ES-I3 (cell line): Measurements from ENCODE around the gene RPS6KA4.
"Not testable (repeated sequence)": the region's sequence is repeated elsewhere in the genome, so short reads cannot be mapped to it uniquely, and the experiment has no call there.

ENCODE experiments used
- H3K36me3 ChIP-seq: 2 replicates; pipeline ENCODE4 v1.6.1; 2013; ENCODE audit warnings: mild to moderate bottlenecking, low read length, control low read depth, moderate library complexity; ENCODE audit not compliant: insufficient read depth
- H3K4me1 ChIP-seq: 2 replicates; pipeline ENCODE4 v1.6.1; 2013; ENCODE audit warnings: mild to moderate bottlenecking, control low read depth, low read length; ENCODE audit not compliant: insufficient read depth
- H3K9ac ChIP-seq: 2 replicates; pipeline ENCODE4 v1.6.1; 2013; ENCODE audit warnings: low read depth, mild to moderate bottlenecking, low read length, moderate library complexity
- H3K9me3 ChIP-seq: 2 replicates; pipeline ENCODE4 v1.6.1; 2013; ENCODE audit warnings: mild to moderate bottlenecking, low read length, moderate library complexity; ENCODE audit not compliant: control insufficient read depth, insufficient read depth

RPS6KA4 gene

GRCh38 chr11:64321026-64321425, 37.9 kb upstream of the RPS6KA4 start:
- peaks cover 13% of the 10 kb centered on the region; the same call in 1 of the 2 replicates for H3K4me1 ChIP-seq
- H3K9me3 ChIP-seq = no peaks in the 10 kb centered on the region
- peaks cover 4% of the 10 kb centered on the region; the same call in 1 of the 2 replicates for H3K36me3 ChIP-seq
- no peak overlapping the region for H3K9ac ChIP-seq

- peaks cover 4% of the 10 kb centered on the region; the same call in 1 of the 2 replicates for H3K36me3 ChIP-seq
- peaks cover 13% of the 10 kb centered on the region; the same call in 1 of the 2 replicates for H3K4me1 ChIP-seq
- H3K9ac ChIP-seq = no peak overlapping the region
- no peaks in the 10 kb centered on the region for H3K9me3 ChIP-seq
These were observed 37.4 kb upstream of the RPS6KA4 start for GRCh38 chr11:64321533-64321932.

- Histone ChIP-seq H3K9ac (no peak overlapping the region), H3K36me3 (peaks cover 4% of the 10 kb centered on the region; the same call in 1 of the 2 replicates), H3K9me3 (no peaks in the 10 kb centered on the region), H3K4me1 (peaks cover 13% of the 10 kb centered on the region; the same call in 1 of the 2 replicates)
These were observed 36.1 kb upstream of the RPS6KA4 start for GRCh38 chr11:64322925-64323260.

GRCh38 chr11:64323373-64323772, 35.6 kb upstream of the RPS6KA4 start:
- H3K36me3 ChIP-seq = peaks cover 4% of the 10 kb centered on the region; the same call in 1 of the 2 replicates
- no peaks in the 10 kb centered on the region for H3K9me3 ChIP-seq
- no peak overlapping the region for H3K9ac ChIP-seq
- H3K4me1 ChIP-seq = peaks cover 13% of the 10 kb centered on the region; the same call in 1 of the 2 replicates

- H3K9me3 ChIP-seq, H3K9ac ChIP-seq: not testable (repeated sequence)
These were observed 35.0 kb upstream of the RPS6KA4 start for GRCh38 chr11:64323984-64324383.

GRCh38 chr11:64324692-64325469, 34.1 kb upstream of the RPS6KA4 start:
- peaks cover 4% of the 10 kb centered on the region; the same call in 1 of the 2 replicates for H3K36me3 ChIP-seq
- H3K9me3 ChIP-seq = no peaks in the 10 kb centered on the region
- H3K9ac ChIP-seq = no peak overlapping the region
- H3K4me1 ChIP-seq = peaks cover 13% of the 10 kb centered on the region; the same call in 1 of the 2 replicates

More at GRCh38 chr11:64323984-64324383, 35.0 kb upstream of the RPS6KA4 start:
- H3K4me1 ChIP-seq = peaks cover 13% of the 10 kb centered on the region; the same call in 1 of the 2 replicates
- H3K36me3 ChIP-seq = not testable (repeated sequence)

- peaks cover 1% of the 10 kb centered on the region; the same call in 1 of the 2 replicates for H3K36me3 ChIP-seq
- H3K4me1 ChIP-seq = peaks cover 26% of the 10 kb centered on the region
- no peaks in the 10 kb centered on the region for H3K9me3 ChIP-seq
- no peak overlapping the region for H3K9ac ChIP-seq
These were observed 31.6 kb upstream of the RPS6KA4 start for GRCh38 chr11:64327375-64327774.

- Histone ChIP-seq H3K9ac (no peak overlapping the region), H3K9me3 (no peaks in the 10 kb centered on the region), H3K4me1 (peaks cover 21% of the 10 kb centered on the region), H3K36me3 (no peaks in the 10 kb centered on the region)
These were observed 31.0 kb upstream of the RPS6KA4 start for GRCh38 chr11:64327993-64328392.

- Histone ChIP-seq H3K9me3 (no peaks in the 10 kb centered on the region), H3K36me3 (no peaks in the 10 kb centered on the region), H3K9ac (no peak overlapping the region), H3K4me1 (peaks cover 14% of the 10 kb centered on the region)
These were observed 28.1 kb upstream of the RPS6KA4 start for GRCh38 chr11:64330888-64331287.

- no peak overlapping the region for H3K9ac ChIP-seq
- H3K9me3 ChIP-seq = no peaks in the 10 kb centered on the region
- H3K36me3 ChIP-seq = no peaks in the 10 kb centered on the region
- peaks cover 14% of the 10 kb centered on the region for H3K4me1 ChIP-seq
These were observed 27.2 kb upstream of the RPS6KA4 start for GRCh38 chr11:64331569-64332371.

GRCh38 chr11:64333556-64333955, 25.4 kb upstream of the RPS6KA4 start:
- no peaks in the 10 kb centered on the region for H3K9me3 ChIP-seq
- peaks cover 14% of the 10 kb centered on the region for H3K4me1 ChIP-seq
- H3K36me3 ChIP-seq = no peaks in the 10 kb centered on the region
- no peak overlapping the region for H3K9ac ChIP-seq

- peaks cover 14% of the 10 kb centered on the region for H3K4me1 ChIP-seq
These were observed 23.9 kb upstream of the RPS6KA4 start for GRCh38 chr11:64334764-64335735.

GRCh38 chr11:64337538-64338249, 21.3 kb upstream of the RPS6KA4 start:
- no peaks in the 10 kb centered on the region; the same call in 1 of the 2 replicates for H3K4me1 ChIP-seq
- H3K36me3 ChIP-seq = no peaks in the 10 kb centered on the region
- H3K9ac ChIP-seq = no peak overlapping the region
- no peaks in the 10 kb centered on the region for H3K9me3 ChIP-seq

More at GRCh38 chr11:64334764-64335735, 23.9 kb upstream of the RPS6KA4 start:
- no peaks in the 10 kb centered on the region for H3K9me3 ChIP-seq
- H3K9ac ChIP-seq = no peak overlapping the region
- no peaks in the 10 kb centered on the region for H3K36me3 ChIP-seq
